GM12891 (cell line): Measurements from ENCODE around the gene DCAF4L1.

Source experiments
- POLR2A ChIP-seq: IDR thresholded peaks from 2 replicates; pipeline ENCODE4 v1.6.1; 2011; ENCODE audit warnings: low read depth, low read length, control low read depth
- POLR2AphosphoS5 ChIP-seq: IDR thresholded peaks from 2 replicates; pipeline ENCODE4 v1.6.1; 2011; ENCODE audit warnings: low read depth, low read length, control low read depth
- SPI1 ChIP-seq: IDR thresholded peaks from 2 replicates; pipeline ENCODE4 v1.6.1; 2011; ENCODE audit warnings: low read depth, low read length, control low read depth
- TAF1 ChIP-seq: IDR thresholded peaks from 2 replicates; pipeline ENCODE4 v1.6.1; 2011; ENCODE audit warnings: low read depth, low read length, control low read depth

- TF ChIP-seq POLR2A (no peak), POLR2AphosphoS5 (no peak), TAF1 (no peak), SPI1 (no peak)
Measured at GRCh38 chr4:41940834-41941233, 40.7 kb upstream of the DCAF4L1 start.
